Heart left ventricle (tissue), 13 donors: ENCODE data around the gene ATP8A1.

ENCODE experiments used
- POLR2A ChIP-seq, 2 donors: fragments of 450-650 bp; IDR thresholded peaks; one replicate each; pipeline ENCODE4 v1.6.1; 2017; ENCODE audit warnings: antibody characterized with exemption in 2 of 2, mild to moderate bottlenecking in 2 of 2, moderate library complexity in 2 of 2
- TF ChIP-seq, protein P1 (sequence below), 12 donors: fragments of 200-600 bp; sonication (generic) in 4 of 12; IDR thresholded peaks; one replicate each; pipeline versions ENCODE4 v1.5.0 to v1.8.0; 2018 to 2022; ENCODE audit warnings: antibody characterized with exemption in 12 of 12, mild to moderate bottlenecking in 5 of 12
- donor health status: ischemic (EF 13 %, LVEDD 7.1; RV severe dilation, severe dysfunction).
- donor health status: DM: no; HTN: yes; CAD: no.
- donor health status: DM: no; HTN: no; CAD: no.
- donor health status: ischemic (EF 25% LVEDD 6.9; RV normal size, moderate dysfunction).
- donor health status: ischemic (EF 25% LVEDD 5.7; RV mildly dilated, moderate dysfunction).
- donor health status: ischemic (EF 35%, LVEDD 5.7; RV mildly dilated, moderate dysfunction).
- donor health status: nonischemic (EF 11% LVEDD 7.7; RV severe dilation, severe dysfunction).
- donor health status: DM: yes; HTN: yes; CAD: no.
- donor health status: PGD.
- donor health status: ischemic (EF 29% LVEDD 5.4; RV normal size, mild dysfunction).
- donor health status: nonischemic (EF 23%, LVEDD 6.1; RV moderate dilation, normal function).

- TF ChIP-seq, protein P1, sequence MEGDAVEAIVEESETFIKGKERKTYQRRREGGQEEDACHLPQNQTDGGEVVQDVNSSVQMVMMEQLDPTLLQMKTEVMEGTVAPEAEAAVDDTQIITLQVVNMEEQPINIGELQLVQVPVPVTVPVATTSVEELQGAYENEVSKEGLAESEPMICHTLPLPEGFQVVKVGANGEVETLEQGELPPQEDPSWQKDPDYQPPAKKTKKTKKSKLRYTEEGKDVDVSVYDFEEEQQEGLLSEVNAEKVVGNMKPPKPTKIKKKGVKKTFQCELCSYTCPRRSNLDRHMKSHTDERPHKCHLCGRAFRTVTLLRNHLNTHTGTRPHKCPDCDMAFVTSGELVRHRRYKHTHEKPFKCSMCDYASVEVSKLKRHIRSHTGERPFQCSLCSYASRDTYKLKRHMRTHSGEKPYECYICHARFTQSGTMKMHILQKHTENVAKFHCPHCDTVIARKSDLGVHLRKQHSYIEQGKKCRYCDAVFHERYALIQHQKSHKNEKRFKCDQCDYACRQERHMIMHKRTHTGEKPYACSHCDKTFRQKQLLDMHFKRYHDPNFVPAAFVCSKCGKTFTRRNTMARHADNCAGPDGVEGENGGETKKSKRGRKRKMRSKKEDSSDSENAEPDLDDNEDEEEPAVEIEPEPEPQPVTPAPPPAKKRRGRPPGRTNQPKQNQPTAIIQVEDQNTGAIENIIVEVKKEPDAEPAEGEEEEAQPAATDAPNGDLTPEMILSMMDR (IDR thresholded peaks at IDR 0.05): no peak
- no peak for TF ChIP-seq POLR2A (IDR thresholded peaks at IDR 0.05)
These were observed 51.6 kb downstream of the ATP8A1 start for GRCh38 chr4:42605264-42605663.
